Thymus (tissue), 11 donors: ENCODE measurements around the gene TSPEAR. TPM values are rescaled to one million over a fixed set of nuclear protein-coding genes. Genes with fewer than 3 reads are reported as not detected.

ENCODE experiments used
- DNase-seq, 9 donors: peaks; one replicate each; pipeline ENCODE4 v3.0.0-alpha.2; 2013; ENCODE audit warnings: low spot score in 9 of 9, low read depth in 6 of 9, missing footprints in 1 of 9
- H3K27ac ChIP-seq, 2 donors: one replicate each; pipeline ENCODE4 v1.5.1; 2013; ENCODE audit warnings: control low read depth in 1 of 2, low read depth in 1 of 2, low read length in 1 of 2, mild to moderate bottlenecking in 1 of 2, moderate library complexity in 1 of 2
- H3K27me3 ChIP-seq, 2 donors: one replicate each; pipeline ENCODE4 v1.5.1; 2013; ENCODE audit warnings: low read length in 1 of 2; ENCODE audit not compliant: control insufficient read depth in 2 of 2, insufficient read depth in 1 of 2
- H3K36me3 ChIP-seq, 2 donors: one replicate each; pipeline ENCODE4 v1.5.1; 2013; ENCODE audit warnings: low read length in 1 of 2, mild to moderate bottlenecking in 1 of 2, moderate library complexity in 1 of 2; ENCODE audit not compliant: control insufficient read depth in 2 of 2, insufficient read depth in 2 of 2
- H3K4me1 ChIP-seq, 2 donors: one replicate each; pipeline ENCODE4 v1.5.1; 2013; ENCODE audit warnings: low read length in 2 of 2; ENCODE audit not compliant: control insufficient read depth in 2 of 2, insufficient read depth in 2 of 2
- H3K4me3 ChIP-seq, 2 donors: one replicate each; pipeline ENCODE4 v1.5.1; 2013; ENCODE audit warnings: low read length in 2 of 2, control low read depth in 1 of 2, mild to moderate bottlenecking in 1 of 2
- H3K9me3 ChIP-seq, 2 donors: one replicate each; pipeline ENCODE4 v1.5.1; 2013; ENCODE audit warnings: low read length in 1 of 2, mild to moderate bottlenecking in 1 of 2; ENCODE audit not compliant: control insufficient read depth in 2 of 2, insufficient read depth in 1 of 2
- WGBS: extraction: QIAGEN DNeasy Blood & Tissue Kit; methylation state at CpG from one replicate; pipeline ENCODE4 v1.1.7; 2013; 5-methylcytosine and 5-hydroxymethylcytosine counted together
- polyA plus RNA-seq: library from polyadenylated mRNA; stranded (reverse); fragments of 200-250 nt; gene quantifications from one replicate; pipeline ENCODE4 v1.2.3, GENCODE V29; 2013
- total RNA-seq: library from RNA; stranded (reverse); fragments of 120-200 nt; gene quantifications from one replicate; pipeline ENCODE4 v1.2.4, GENCODE V29; 2013
- donor health status: healthy.

The TSPEAR gene
- total and polyA plus RNA-seq, 2 donors = 0.07 to 0.38 TPM

- DNase-seq = no peak
- no peaks in the 10 kb centered on the region for H3K27me3 ChIP-seq
- WGBS = 94% methylated on average over 12 of the region's 12 CpGs
- H3K36me3 ChIP-seq = no peaks in the 10 kb centered on the region
- no peak overlapping the region for H3K27ac ChIP-seq
- H3K4me3 ChIP-seq = no peak overlapping the region
- no peaks in the 10 kb centered on the region for H3K9me3 ChIP-seq
- no peaks in the 10 kb centered on the region for H3K4me1 ChIP-seq
These were observed 185.0 kb downstream of the TSPEAR start for GRCh38 chr21:44526096-44526997.

DNA sequence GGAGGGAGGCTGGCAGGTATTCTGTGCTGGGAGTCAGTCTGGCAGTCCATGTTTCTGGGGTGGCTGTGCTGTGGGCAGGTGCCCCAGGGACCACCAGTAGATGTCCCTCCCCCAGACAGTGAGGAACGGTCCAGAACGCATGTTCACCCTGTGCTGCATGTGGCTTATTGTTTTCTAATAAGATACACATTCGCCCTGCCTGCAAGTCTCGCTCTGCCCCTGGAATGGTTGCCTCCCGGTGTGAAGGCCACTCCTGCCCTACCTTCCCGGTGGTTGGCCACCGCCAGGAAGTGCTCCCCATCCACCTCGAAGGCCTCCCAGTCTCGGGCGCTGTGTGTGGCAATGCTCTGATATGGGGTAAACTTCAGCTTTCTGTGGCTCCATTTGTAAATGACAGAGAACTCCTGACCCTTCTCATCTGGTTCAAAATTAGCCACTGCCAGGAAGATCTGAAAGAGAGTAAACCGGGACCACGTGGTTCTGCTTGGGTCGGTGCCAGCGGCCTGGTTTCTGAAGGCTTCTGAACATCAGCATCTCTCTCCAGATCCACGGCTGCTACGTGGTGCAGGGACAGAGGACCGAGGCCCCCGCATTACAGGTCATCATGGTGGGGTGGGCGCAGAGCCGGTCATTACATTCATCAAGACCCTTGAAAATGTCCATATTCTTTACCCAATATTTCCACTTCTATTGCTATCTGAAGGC lies 185.8 kb downstream of the TSPEAR start:
- no peaks in the 10 kb centered on the region for H3K4me1 ChIP-seq
- peaks cover 0 to 3% of the 10 kb centered on the region in 2 donors for H3K9me3 ChIP-seq
- WGBS = 93% methylated on average over 20 of the region's 20 CpGs
- DNase-seq = no peak
- H3K4me3 ChIP-seq = no peak overlapping the region
- H3K27me3 ChIP-seq = no peaks in the 10 kb centered on the region
- no peak overlapping the region for H3K27ac ChIP-seq
- no peaks in the 10 kb centered on the region for H3K36me3 ChIP-seq

DNA sequence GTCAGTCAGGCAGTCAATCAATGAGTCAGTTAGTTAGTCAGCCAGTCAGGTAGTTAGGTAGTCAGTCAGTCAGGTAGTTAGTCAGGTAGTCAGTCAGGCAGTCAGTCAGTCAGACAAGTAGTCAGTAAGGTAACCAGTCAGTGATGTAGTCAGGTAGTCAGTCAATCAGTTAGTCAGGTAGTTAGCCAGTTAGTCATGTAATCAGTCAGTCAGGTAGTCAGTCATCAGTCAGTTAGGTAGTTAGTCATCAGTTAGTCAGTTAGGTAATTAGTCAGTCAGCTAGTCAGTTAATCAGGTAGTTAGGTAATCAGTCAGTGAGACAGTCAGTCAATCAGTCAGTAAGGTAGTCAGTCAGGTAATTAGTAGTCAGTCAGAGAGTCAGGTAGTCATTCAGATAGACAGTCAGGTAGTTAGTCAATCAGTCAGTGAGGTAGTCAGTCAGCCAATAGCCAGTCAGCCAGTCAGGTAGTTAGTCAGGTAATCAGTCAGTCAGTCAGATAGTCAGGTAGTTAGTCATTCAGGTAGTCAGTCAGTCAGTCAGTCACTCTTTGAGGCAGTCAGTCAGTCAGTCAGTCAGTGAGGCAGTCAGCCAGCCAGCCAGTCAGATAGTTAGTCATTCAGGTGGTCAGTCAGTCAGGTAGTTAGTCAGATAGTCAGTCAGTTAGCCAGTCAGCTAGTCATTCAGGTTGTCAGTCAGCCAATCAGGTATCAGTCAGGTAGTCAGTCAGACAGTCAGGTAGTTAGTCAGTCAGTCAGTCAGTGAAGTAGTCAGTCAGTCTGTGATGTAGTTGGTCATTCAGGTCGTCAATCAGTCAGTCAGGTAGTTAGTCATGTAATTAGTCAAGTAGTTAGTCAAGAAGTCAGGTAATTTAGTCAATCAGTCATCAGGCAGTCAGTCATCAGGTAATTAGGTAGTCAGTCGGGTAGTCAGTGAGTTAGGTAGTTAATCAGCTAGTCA lies 186.7 kb downstream of the TSPEAR start:
- DNase-seq = no peak
- Histone ChIP-seq H3K27ac (no peak overlapping the region), H3K36me3 (no peaks in the 10 kb centered on the region), H3K27me3 (no peaks in the 10 kb centered on the region), H3K4me3 (no peak overlapping the region), H3K9me3 (peaks cover 0 to 5% of the 10 kb centered on the region in 2 donors), H3K4me1 (no peaks in the 10 kb centered on the region)
- 86% methylated on average over 2 of the region's 2 CpGs for WGBS

GRCh38 chr21:44523567-44524413 lies 187.6 kb downstream of the TSPEAR start:
- no peak overlapping the region for H3K27ac ChIP-seq
- DNase-seq = no peak
- peaks cover 0 to 5% of the 10 kb centered on the region in 2 donors for H3K9me3 ChIP-seq
- H3K36me3 ChIP-seq = no peaks in the 10 kb centered on the region
- no peaks in the 10 kb centered on the region for H3K4me1 ChIP-seq
- WGBS = 98% methylated on average over 1 of the region's 1 CpG
- H3K4me3 ChIP-seq = no peak overlapping the region
- no peaks in the 10 kb centered on the region for H3K27me3 ChIP-seq

DNA sequence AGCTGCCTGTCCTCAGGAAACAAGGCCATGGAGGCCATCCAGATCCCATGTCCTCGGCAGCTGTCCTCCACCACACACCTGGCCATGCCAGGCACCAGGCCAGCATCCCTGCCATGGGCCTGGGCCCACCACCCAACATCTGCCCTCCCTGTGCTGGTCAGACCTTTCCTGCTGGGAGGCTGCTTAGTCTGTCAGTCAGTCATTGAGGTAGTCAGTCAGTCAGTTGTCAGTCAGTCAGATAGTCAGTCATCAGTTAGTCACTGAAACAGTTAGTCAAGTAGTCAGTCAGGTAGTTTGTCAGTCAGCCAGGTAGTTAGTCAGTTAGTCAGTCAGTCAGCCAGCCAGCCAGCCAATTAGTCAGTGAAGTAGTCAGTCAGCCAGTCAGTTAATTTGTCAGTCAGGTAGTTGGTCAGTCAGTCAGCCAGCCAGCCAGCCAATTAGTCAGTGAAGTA lies 188.6 kb downstream of the TSPEAR start:
- Histone ChIP-seq H3K4me1 (no peaks in the 10 kb centered on the region), H3K27ac (no peak overlapping the region), H3K9me3 (peaks cover 0 to 5% of the 10 kb centered on the region in 2 donors), H3K36me3 (no peaks in the 10 kb centered on the region), H3K27me3 (no peaks in the 10 kb centered on the region), H3K4me3 (no peak overlapping the region)
- DNase-seq = no peak
- WGBS = 93% methylated on average over 1 of the region's 1 CpG

DNA sequence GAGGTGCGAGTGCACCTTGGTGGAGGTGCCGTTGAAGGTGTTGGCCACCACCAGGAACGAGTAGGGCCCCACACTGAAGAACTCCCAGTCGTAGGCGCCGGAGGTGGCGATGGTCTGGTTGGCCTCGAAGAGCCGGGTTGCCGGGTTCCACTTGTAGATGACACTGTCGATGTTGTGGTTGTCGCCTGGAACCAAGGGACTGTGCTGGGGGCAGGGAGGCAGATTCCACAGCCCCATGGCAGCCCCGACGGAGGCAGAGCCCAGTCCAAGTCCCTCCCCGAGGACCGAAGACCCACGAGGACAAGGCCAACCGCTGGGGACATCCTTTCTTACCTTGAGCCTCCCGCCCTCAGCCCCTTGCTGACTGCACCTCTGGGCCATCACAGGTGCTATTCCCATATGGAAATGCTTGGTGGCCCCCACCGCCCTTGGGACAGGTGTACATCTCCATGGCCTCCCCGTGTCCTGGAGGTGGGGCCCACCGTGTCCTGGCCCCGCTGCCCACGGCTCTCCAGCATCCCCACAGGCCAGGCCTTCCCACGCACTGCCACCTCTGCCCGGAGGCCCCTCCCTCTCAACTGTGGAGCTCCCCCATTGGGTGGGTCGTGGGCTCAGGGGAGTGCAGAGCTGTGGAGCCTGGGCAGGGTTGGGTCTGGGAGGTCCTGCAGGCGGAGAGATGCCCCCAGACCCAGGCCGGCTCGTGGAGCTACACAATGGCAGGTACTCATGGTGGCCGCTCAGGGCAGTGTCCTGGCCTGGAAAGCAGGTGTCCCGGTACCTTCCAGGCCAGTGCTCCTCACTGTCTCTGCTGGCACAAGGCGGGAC lies 189.2 kb downstream of the TSPEAR start:
- WGBS = 93% methylated on average over 33 of the region's 33 CpGs
- H3K36me3 ChIP-seq = no peaks in the 10 kb centered on the region
- DNase-seq = no peak
- H3K4me1 ChIP-seq = no peaks in the 10 kb centered on the region
- H3K27ac ChIP-seq = no peak overlapping the region
- H3K9me3 ChIP-seq = peaks cover 0 to 9% of the 10 kb centered on the region in 2 donors
- H3K4me3 ChIP-seq = no peak overlapping the region
- H3K27me3 ChIP-seq = no peaks in the 10 kb centered on the region

DNA sequence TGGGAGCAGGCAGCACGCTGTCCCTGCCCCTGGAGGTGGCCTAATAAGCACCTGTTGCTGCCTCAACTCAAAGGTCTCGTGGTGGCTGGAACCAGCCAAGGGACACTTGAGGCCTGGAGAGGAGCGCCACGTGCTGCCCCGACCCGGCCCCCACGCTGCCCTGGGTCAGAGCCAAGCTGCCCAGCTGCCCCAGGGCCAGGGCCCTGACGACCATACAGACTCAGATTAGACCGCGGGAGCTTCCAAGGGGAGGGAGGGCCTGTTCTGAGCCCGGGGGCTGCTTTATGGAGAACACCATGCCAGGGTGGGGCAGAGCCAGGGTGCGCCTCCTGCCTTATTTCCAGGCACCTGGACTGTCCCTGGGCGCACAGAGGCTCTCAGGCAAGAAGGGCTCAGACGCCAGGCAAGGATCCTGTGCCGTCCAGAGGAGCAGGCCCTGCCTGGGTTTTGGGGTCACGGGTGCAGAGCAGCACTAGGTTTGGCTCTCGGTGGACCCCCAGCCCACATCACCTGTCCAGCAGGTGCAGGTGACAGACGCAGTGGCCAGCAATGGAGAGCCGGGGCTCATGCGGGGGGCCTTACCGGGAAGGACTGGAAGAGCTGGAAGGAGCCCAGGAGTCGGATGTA lies 190.0 kb downstream of the TSPEAR start:
- H3K9me3 ChIP-seq = peaks cover 0 to 9% of the 10 kb centered on the region in 2 donors
- H3K27me3 ChIP-seq = no peaks in the 10 kb centered on the region
- no peak for DNase-seq
- no peak overlapping the region for H3K4me3 ChIP-seq
- no peak overlapping the region for H3K27ac ChIP-seq
- 95% methylated on average over 22 of the region's 22 CpGs for WGBS
- H3K4me1 ChIP-seq = no peaks in the 10 kb centered on the region
- no peaks in the 10 kb centered on the region for H3K36me3 ChIP-seq
